H1 (cell line): Measurements from ENCODE around the gene CHCHD6. TPM values are rescaled to one million over a fixed set of nuclear protein-coding genes. Genes with fewer than 3 reads are reported as not detected.

Experiments used
- CTCF ChIA-PET: fragments of 300-600 bp; sonication (Branson Sonifier 250); formaldehyde crosslinking; loops from one replicate; lab custom pipeline; 2021; ENCODE audit not compliant: partially characterized antibody; lab: Charles Lee
- POLR2A ChIA-PET: fragments of 300-600 bp; sonication (Branson Sonifier 250); formaldehyde crosslinking; loops from one replicate; lab custom pipeline; 2021; ENCODE audit warnings: inconsistent platforms; ENCODE audit not compliant: partially characterized antibody; lab: Charles Lee
- DNase-seq, 2 experiments: peaks; one replicate each; pipeline versions ENCODE4 v3.0.0 to v3.0.0-alpha.2; 2010 to 2022; ENCODE audit warnings: low spot score in 2 of 2, low read depth in 1 of 2, mixed read lengths in 1 of 2
- FAIRE-seq: peaks from 2 replicates; lab custom pipeline; 2011; peaks lifted over from hg19 to GRCh38; lab: Jason Lieb, UNC
- H2AFZ ChIP-seq: 2 replicates; pipeline ENCODE4 v1.8.1; 2012; ENCODE audit warnings: low read length, inconsistent platforms
- H2AK5ac ChIP-seq: 2 replicates; pipeline ENCODE4 v1.6.1; 2013; ENCODE audit warnings: low read depth, low read length
- H2BK120ac ChIP-seq: replicated peaks from 2 replicates; pipeline ENCODE3; 2013; ENCODE audit warnings: low read depth, low read length, inconsistent platforms
- H2BK12ac ChIP-seq: 2 replicates; pipeline ENCODE4 v1.6.1; 2013; ENCODE audit warnings: low read depth, low read length
- H2BK15ac ChIP-seq: 2 replicates; pipeline ENCODE4 v1.6.1; 2013; ENCODE audit warnings: low read length
- H2BK20ac ChIP-seq: 2 replicates; pipeline ENCODE4 v1.6.1; 2013; ENCODE audit warnings: low read length
- H2BK5ac ChIP-seq: 2 replicates; pipeline ENCODE4 v1.6.1; 2013; ENCODE audit warnings: low read depth, low read length
- H3K14ac ChIP-seq: 2 replicates; pipeline ENCODE4 v1.6.1; 2013; ENCODE audit warnings: inconsistent platforms; ENCODE audit not compliant: insufficient read length
- H3K18ac ChIP-seq: 2 replicates; pipeline ENCODE4 v1.6.1; 2013; ENCODE audit warnings: low read length; ENCODE audit errors: extremely low read depth
- H3K23ac ChIP-seq: 2 replicates; pipeline ENCODE4 v1.6.1; 2013; ENCODE audit warnings: inconsistent platforms; ENCODE audit not compliant: insufficient read length
- H3K23me2 ChIP-seq: 2 replicates; pipeline ENCODE4 v1.6.1; 2013; ENCODE audit warnings: low read depth, low read length
- H3K27ac ChIP-seq: 2 replicates; pipeline ENCODE4 v1.6.1; 2011; ENCODE audit warnings: low read depth, low read length, inconsistent platforms
- H3K27me3 ChIP-seq, 4 experiments: replicated peaks in 1 of 4; 1 replicate in 1 of 4; 2 replicates in 3 of 4; pipeline versions ENCODE4 v1.6.1 to v1.8.1; 2011 to 2013; ENCODE audit warnings: low read length in 3 of 4, mild to moderate bottlenecking in 3 of 4, inconsistent platforms in 2 of 4, mixed read lengths in 2 of 4, moderate library complexity in 1 of 4; ENCODE audit not compliant: control insufficient read depth in 3 of 4, insufficient read depth in 3 of 4; ENCODE audit errors: extremely low read depth in 1 of 4
- H3K36me3 ChIP-seq, 4 experiments: 2 replicates each; pipeline versions ENCODE4 v1.6.1 to v1.8.1; 2011 to 2013; ENCODE audit warnings: mild to moderate bottlenecking in 4 of 4, low read length in 3 of 4, moderate library complexity in 2 of 4, control low read depth in 1 of 4, inconsistent platforms in 1 of 4; ENCODE audit not compliant: insufficient read depth in 4 of 4, control insufficient read depth in 2 of 4
- H3K4ac ChIP-seq: replicated peaks from 2 replicates; pipeline ENCODE3; 2013; ENCODE audit warnings: low read length, low read depth, mixed read lengths, inconsistent platforms; ENCODE audit not compliant: insufficient read length
- H3K4me1 ChIP-seq, 4 experiments: replicated peaks in 1 of 4; 1 replicate in 1 of 4; 2 replicates in 3 of 4; pipeline versions ENCODE4 v1.6.1 to v1.8.1; 2011 to 2013; ENCODE audit warnings: low read length in 3 of 4, inconsistent platforms in 2 of 4, mixed read lengths in 1 of 4; ENCODE audit not compliant: insufficient read depth in 4 of 4, control insufficient read depth in 3 of 4
- H3K4me2 ChIP-seq, 2 experiments: 2 replicates each; pipeline versions ENCODE4 v1.6.1 to v1.8.1; 2011 to 2013; ENCODE audit warnings: low read depth in 2 of 2, low read length in 2 of 2, control low read depth in 1 of 2, inconsistent platforms in 1 of 2, mild to moderate bottlenecking in 1 of 2; ENCODE audit not compliant: insufficient read depth in 1 of 2
- H3K4me3 ChIP-seq, 4 experiments: fragments of 200-600, 300-600 bp in 1 of 4; sonication (generic), shearing (Covaris generic), sonication (Bioruptor Twin) in 1 of 4; 2 replicates each; pipeline versions ENCODE4 v1.5.1 to v1.8.1; 2011 to 2016; ENCODE audit warnings: low read length in 4 of 4, low read depth in 3 of 4, control low read depth in 2 of 4, inconsistent platforms in 2 of 4, mild to moderate bottlenecking in 2 of 4, mixed read lengths in 1 of 4, moderate library complexity in 1 of 4; ENCODE audit not compliant: insufficient read depth in 2 of 4; ENCODE audit errors: extremely low read depth in 1 of 4
- H3K56ac ChIP-seq: replicated peaks from 2 replicates; pipeline ENCODE3; 2013; ENCODE audit warnings: low read depth, mild to moderate bottlenecking, mixed read lengths, low read length, inconsistent platforms; ENCODE audit not compliant: insufficient read length
- H3K79me1 ChIP-seq: 2 replicates; pipeline ENCODE4 v1.6.1; 2013; ENCODE audit warnings: low read depth, low read length, control low read depth
- H3K79me2 ChIP-seq, 2 experiments: 2 replicates each; pipeline versions ENCODE4 v1.6.1 to v1.8.1; 2012 to 2013; ENCODE audit warnings: low read length in 2 of 2, mild to moderate bottlenecking in 2 of 2, inconsistent platforms in 1 of 2; ENCODE audit not compliant: insufficient read depth in 2 of 2, control insufficient read depth in 1 of 2
- H3K9ac ChIP-seq, 4 experiments: replicated peaks in 1 of 4; 1 replicate in 1 of 4; 2 replicates in 3 of 4; pipeline versions ENCODE4 v1.6.1 to v1.8.1; 2011 to 2013; ENCODE audit warnings: low read depth in 3 of 4, low read length in 3 of 4, control low read depth in 2 of 4, mild to moderate bottlenecking in 2 of 4, moderate library complexity in 2 of 4, inconsistent platforms in 1 of 4; ENCODE audit errors: extremely low read depth in 1 of 4
- H3K9me3 ChIP-seq, 2 experiments: 2 replicates each; pipeline versions ENCODE4 v1.6.1 to v1.8.1; 2012 to 2013; ENCODE audit warnings: mild to moderate bottlenecking in 2 of 2, moderate library complexity in 2 of 2, control low read depth in 1 of 2, inconsistent platforms in 1 of 2, low read depth in 1 of 2, low read length in 1 of 2, mixed read lengths in 1 of 2; ENCODE audit not compliant: insufficient read depth in 2 of 2
- H4K20me1 ChIP-seq, 2 experiments: replicated peaks in 1 of 2; 2 replicates each; pipeline versions ENCODE3 to v1.8.1; 2011 to 2013; ENCODE audit warnings: inconsistent platforms in 2 of 2, low read length in 2 of 2, mild to moderate bottlenecking in 1 of 2; ENCODE audit not compliant: insufficient read depth in 2 of 2, control insufficient read depth in 1 of 2
- H4K5ac ChIP-seq: 2 replicates; pipeline ENCODE4 v1.6.1; 2013; ENCODE audit warnings: low read length, low read depth, mixed read lengths, inconsistent platforms; ENCODE audit not compliant: insufficient read length
- H4K8ac ChIP-seq: 2 replicates; pipeline ENCODE4 v1.8.0; 2013; ENCODE audit warnings: mild to moderate bottlenecking, moderate library complexity, low read length, inconsistent platforms; ENCODE audit not compliant: insufficient read depth; ENCODE audit errors: extremely low read depth
- H4K91ac ChIP-seq: replicated peaks from 2 replicates; pipeline ENCODE3; 2013; ENCODE audit warnings: low read length, mixed read lengths, inconsistent platforms; ENCODE audit not compliant: insufficient read length
- CHD2 ChIP-seq: IDR thresholded peaks from 2 replicates; pipeline ENCODE4 v1.6.1; 2012; ENCODE audit warnings: low read length, improper control_type of control experiment
- CREB1 ChIP-seq: IDR thresholded peaks from 2 replicates; pipeline ENCODE4 v1.6.1; 2012; ENCODE audit warnings: inconsistent platforms
- CTCF ChIP-seq, 3 experiments: IDR thresholded peaks; 1 replicate in 2 of 3; 2 replicates in 1 of 3; pipeline versions ENCODE4 v1.5.1 to v1.6.1; 2011; ENCODE audit warnings: low read length in 3 of 3, mild to moderate bottlenecking in 3 of 3, inconsistent platforms in 2 of 3, low read depth in 1 of 3, moderate library complexity in 1 of 3; ENCODE audit not compliant: insufficient read depth in 1 of 3; ENCODE audit errors: control extremely low read depth in 1 of 3
- GABPA ChIP-seq: IDR thresholded peaks from 2 replicates; pipeline ENCODE4 v1.6.1; 2011; ENCODE audit warnings: mild to moderate bottlenecking, low read length, moderate library complexity, borderline replicate concordance; ENCODE audit not compliant: insufficient read depth
- GTF2F1 ChIP-seq: IDR thresholded peaks from 2 replicates; pipeline ENCODE4 v1.6.1; 2012; ENCODE audit warnings: low read depth, low read length, improper control_type of control experiment, borderline replicate concordance
- KDM1A ChIP-seq: fragments of 200-600, 300-600 bp; sonication (generic); IDR thresholded peaks from 2 replicates; pipeline ENCODE4 v1.7.1; 2016; ENCODE audit warnings: mild to moderate bottlenecking, low read length, borderline replicate concordance
- SIX5 ChIP-seq: IDR thresholded peaks from 2 replicates; pipeline ENCODE4 v1.6.1; 2011; ENCODE audit warnings: mild to moderate bottlenecking, low read depth, low read length
- WGBS, 2 experiments: shearing (Covaris generic) in 1 of 2; methylation state at CpG; one replicate each; pipeline versions ENCODE4 v1.1.6 to v1.1.7; 2013 to 2015; ENCODE audit warnings: low lambda C conversion rate in 2 of 2, mixed read lengths in 2 of 2, inconsistent platforms in 1 of 2, low coverage in 1 of 2, missing lambda C conversion rate in 1 of 2; ENCODE audit not compliant: insufficient replicate concordance in 2 of 2, insufficient coverage in 1 of 2, insufficient read length in 1 of 2; ENCODE audit errors: extremely low coverage in 1 of 2, missing lambda C conversion rate in 1 of 2; 5-methylcytosine and 5-hydroxymethylcytosine counted together
- polyA plus RNA-seq, 7 experiments: library from polyadenylated mRNA; depleted of rRNA in 3 of 7; stranded (reverse) in 5 of 7; unstranded in 2 of 7; fragments of >200 nt in 5 of 7; fragments of 200-250 nt in 2 of 7; gene quantifications; 1 replicate in 5 of 7; 2 replicates in 1 of 7; 4 replicates in 1 of 7; pipeline versions ENCODE4 v1.2.1 to v1.2.3, GENCODE V29; 2011 to 2013; ENCODE audit warnings: missing spikeins in 2 of 7, mixed read lengths in 2 of 7
- total RNA-seq: library from RNA; stranded (reverse); fragmentation: NEBNext Ultra II Directional; extraction: Animal tissue kit (Norgen Biotek cat#: 25700); gene quantifications from 2 replicates; pipeline ENCODE4 v1.2.1, GENCODE V29; 2021

Gene CHCHD6
- total and polyA plus RNA-seq, 2 of the 8 experiments (the other 6 are each of a cell fraction or from before 2014, with no cell fraction given) = 32.4 to 37.6 TPM

GRCh38 chr3:126714276-126714900, 10.3 kb downstream of the CHCHD6 start:
- peak overlapping the region in 1 of 4 experiments; percentile 32; a peak in 1 of 7 replicates for H3K9ac ChIP-seq
- no peak overlapping the region for H3K27ac ChIP-seq
- no peaks in the 10 kb centered on the region for H3K23me2 ChIP-seq
- 91% methylated on average over 14 of the region's 14 CpGs; no CpG with 5 or more reads in 1 of the 2 experiments for WGBS, 2 experiments
- H2BK120ac ChIP-seq = no peak overlapping the region
- FAIRE-seq (no peak), DNase-seq (no peak)
- no peak overlapping the region for H3K14ac ChIP-seq
- H3K56ac ChIP-seq = no peak overlapping the region
- POLR2A ChIA-PET = no interaction called here
- H3K27me3 ChIP-seq = no peaks in the 10 kb centered on the region
- H3K4me1 ChIP-seq = peaks cover 0 to 8% (median 0%) of the 10 kb centered on the region in 4 experiments; a peak in 2 of 7 replicates
- peaks cover 12% of the 10 kb centered on the region for H3K79me1 ChIP-seq
- H3K18ac ChIP-seq = no peak overlapping the region
- H2BK20ac ChIP-seq = no peak overlapping the region
- CTCF ChIA-PET = interaction anchor here (0.6 to 2.1 kb wide), 13 partner anchors 9 to 392 kb away, joined by 3 to 16 read pairs (median 4); no protein-coding TSS in a partner anchor
- no peak overlapping the region for H2BK5ac ChIP-seq
- H4K91ac ChIP-seq = no peak overlapping the region
- H3K79me2 ChIP-seq = peaks cover 0 to 56% of the 10 kb centered on the region in 2 experiments; a peak in 2 of 4 replicates
- no peak overlapping the region for H2AFZ ChIP-seq
- no peaks in the 10 kb centered on the region for H3K9me3 ChIP-seq
- no peak overlapping the region for H4K5ac ChIP-seq
- no peak overlapping the region for H2BK12ac ChIP-seq
- TF ChIP-seq GTF2F1 (no peak), CHD2 (no peak), GABPA (no peak), CREB1 (no peak), CTCF (IDR thresholded peaks at IDR 0.05; ENCODE audit: control extremely low read depth in 1 of 3, insufficient read depth in 1 of 3, low read depth in 1 of 3, low read length in 3 of 3) (no peak), SIX5 (no peak), KDM1A (no peak)
- TF ChIP-seq, all 59 proteins: peak for 0
- Histone ChIP-seq H2AK5ac (no peak overlapping the region), H3K23ac (no peak overlapping the region), H3K4ac (no peak overlapping the region), H4K20me1 (peaks cover 4 to 6% of the 10 kb centered on the region in 2 experiments), H4K8ac (no peak overlapping the region), H3K4me2 (no peak overlapping the region), H2BK15ac (0 out of 2 replicates have a peak overlapping the region, but pooled peaks have one; percentile 16), H3K36me3 (no peaks in the 10 kb centered on the region), H3K4me3 (no peak overlapping the region)
